HG03520 (cell line): ENCODE results near the gene BAIAP2.

ENCODE experiments used
- ATAC-seq: cut with Tn5 transposase; IDR thresholded peaks from one replicate; pipeline ENCODE4 v1.9.1; 2021; ENCODE audit warnings: mild to moderate bottlenecking, moderate library complexity; ENCODE audit not compliant: unreplicated experiment

Gene BAIAP2

DNA sequence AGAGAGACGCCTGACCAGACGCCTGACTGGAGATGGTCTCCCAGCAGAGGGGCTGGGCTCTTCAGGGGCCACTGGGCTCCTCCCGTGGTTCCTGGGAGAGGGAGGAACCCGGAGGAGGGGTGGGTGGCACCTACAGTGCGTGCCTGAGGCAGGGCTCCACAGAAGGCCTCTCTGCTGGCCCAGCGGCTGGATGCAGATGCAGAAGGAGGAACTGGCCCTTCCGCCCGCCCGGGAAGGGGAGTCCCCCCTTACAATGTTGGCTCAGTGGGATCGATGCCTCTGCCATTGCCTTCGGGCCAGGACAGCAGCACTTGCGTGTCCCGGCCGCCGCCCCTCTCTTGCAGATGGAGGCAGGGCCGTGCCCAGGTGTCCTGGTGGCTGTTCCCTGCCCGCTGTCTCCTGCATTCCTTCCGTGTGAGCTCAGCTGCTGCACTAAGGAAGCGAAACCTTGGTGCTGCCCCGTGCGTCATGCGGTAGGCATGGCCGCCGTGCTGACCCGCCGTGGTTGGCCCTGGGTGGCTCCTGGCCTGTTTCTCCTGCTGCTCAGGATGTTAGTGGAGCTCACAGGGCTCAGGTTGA is 15.1 kb downstream of the BAIAP2 start:
- no peak for ATAC-seq

DNA sequence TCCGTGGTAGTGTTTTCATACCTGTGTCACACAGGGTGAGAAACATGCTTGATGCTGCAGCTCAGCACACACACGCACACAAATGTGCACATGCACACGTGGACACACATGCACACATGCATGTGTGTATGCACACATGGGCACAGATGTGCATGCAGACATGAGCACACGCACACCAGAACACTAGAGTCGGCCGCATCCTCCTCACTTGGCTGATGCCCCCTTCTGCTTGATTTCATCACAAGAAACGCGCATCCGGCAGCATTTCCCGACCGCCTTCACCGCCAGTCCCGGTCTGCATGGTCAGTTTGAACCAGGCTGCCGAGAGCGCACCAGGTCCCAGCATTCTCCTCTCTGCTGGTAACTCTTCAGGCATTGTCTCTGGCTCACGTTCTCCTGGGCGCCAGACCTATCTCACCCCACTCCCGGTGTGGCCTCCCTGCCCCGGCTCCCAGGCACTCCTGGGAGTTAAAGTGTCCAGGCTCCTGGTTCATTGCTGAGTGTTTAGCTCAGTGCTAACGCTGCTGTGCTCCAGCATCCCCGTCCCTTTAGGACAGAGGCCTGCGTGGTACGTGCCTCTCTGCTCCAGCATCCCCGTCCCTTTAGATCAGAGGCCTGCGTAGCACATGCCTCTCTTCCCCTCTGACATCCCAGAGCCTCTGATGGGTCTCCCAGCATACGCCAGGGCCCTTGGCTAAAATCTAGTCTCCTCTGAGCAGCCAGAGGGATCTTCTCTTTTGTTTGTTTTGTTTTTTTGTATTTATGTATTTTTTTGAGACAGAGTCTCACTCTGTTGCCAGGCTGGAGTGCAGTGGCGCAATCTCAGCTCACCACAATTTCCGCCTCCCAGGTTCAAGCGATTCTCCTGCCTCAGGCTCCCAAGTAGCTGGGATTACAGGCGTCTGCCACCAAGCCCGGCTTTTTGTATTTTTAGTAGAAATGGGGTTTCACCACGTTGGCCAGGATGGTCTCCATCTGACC is 16.0 kb downstream of the BAIAP2 start:
- ATAC-seq = no peak

DNA sequence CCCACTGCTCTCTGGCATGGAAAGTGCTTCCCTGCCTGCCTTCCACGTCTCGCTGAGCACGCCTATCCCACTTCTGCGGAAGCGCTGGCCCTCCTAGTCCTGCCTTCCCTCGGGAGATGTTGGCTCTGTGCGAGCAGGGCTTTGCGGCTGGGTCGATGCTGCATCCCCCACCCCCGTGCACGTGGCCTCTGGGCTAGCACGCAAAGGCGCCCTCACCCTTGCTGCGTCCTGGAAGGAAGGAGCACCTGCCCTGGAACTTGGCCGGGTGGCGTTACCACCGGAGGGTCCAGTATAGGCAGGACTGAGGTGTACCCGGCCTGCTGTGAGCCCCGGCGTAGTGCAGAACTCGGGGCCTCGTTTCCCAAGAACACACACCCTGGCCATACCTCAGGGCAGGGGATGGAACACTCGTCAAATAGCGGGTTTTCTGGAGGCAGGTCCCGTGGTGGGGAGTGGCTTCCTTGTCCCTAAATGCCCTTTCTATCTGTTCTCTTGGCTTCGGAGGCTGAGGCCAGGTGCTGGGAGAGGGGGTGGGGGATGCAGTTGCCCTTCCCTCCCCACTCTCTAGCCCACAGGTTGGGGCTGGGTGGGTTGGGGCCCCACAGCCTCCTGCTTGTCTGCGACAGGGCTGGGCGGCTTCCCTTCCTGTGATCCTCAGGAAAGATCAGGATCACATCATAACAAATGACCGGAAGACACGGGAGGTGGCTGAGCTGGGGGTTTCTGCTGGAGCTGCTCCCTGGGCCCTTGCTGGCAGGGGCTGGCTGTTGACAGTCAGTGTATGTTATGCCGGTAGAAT is 17.4 kb downstream of the BAIAP2 start:
- ATAC-seq = no peak

DNA sequence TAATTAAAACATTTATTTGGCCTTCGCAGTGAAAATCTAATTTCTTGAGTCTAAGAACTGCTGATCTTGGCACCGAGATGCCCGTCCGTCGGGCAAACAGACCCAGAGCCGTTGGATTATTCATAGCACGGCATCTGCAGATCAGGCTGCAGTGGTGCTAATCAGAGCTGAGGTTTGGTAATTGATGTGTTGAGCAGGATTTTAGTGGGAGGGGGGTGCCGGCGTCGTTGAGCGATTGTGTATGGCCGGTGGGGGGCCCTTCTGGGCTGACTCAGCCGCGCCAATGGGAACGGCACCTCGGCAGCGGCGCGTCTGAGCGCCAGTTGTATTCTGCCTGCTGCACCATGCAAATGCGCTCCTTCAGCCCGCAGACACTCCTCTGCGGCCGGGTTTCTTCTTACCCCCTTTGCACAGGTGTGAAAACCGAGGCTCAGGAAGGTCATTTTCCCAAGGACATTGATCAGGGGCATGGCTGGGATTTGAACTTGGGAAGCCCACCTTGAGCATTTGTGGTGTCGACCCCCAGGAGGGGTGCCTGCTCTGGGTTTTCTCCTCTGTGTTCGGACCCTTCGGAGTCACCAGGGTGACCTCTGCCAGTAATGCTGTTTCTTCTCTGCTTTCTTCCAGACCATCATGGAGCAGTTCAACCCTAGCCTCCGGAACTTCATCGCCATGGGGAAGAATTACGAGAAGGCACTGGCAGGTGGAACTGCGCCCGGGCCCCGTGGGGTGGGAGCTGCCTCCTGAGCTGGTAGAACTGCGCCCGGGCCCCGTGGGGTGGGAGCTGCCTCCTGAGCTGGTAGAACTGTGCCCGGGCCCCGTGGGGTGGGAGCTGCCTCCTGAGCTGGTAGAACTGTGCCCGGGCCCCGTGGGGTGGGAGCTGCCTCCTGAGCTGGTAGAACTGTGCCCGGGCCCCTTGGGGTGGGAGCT is 18.4 kb downstream of the BAIAP2 start:
- ATAC-seq = no peak

DNA sequence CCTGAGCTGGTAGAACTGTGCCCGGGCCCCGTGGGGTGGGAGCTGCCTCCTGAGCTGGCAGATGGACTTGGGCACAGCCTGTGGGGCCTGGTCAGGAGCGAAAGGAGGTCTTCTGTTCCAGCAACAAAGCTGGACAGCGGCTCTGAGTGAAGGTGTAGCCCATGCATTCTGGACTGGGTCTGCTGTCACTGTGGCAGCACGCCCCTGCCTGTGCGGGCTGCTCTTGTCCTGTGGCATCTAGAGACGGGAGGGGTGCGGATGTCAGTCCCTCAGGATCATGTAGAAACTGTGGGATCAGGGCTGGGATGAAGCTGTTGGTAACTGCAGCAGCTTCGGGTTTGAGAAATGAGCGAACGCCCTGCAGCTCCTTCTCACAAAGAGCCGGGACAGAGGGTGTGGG is 19.4 kb downstream of the BAIAP2 start:
- no peak for ATAC-seq

DNA sequence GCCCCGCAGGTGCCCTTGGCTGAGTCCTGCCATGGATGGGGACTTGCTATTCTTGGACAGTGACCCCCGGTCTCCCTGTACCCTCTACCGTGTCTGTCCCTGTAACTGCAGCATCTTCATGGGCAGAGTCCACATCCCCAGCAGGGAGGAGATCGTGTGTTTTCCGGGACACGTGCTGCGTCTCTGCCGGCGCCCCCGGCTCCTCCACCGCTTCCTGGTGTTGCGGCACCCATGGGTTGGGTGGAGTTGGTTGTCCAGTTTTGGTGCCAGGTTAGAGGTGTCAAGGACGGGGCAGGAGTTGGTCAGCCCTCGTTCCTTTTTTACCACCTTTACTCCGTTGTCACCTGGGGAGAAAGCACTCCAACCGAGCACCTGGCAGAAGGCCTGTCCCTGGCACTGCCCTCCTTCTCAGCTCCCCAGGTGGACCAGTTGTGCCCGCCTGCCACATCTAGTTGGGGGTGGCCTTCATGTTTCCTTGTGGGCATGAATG is 20.0 kb downstream of the BAIAP2 start:
- no peak for ATAC-seq

DNA sequence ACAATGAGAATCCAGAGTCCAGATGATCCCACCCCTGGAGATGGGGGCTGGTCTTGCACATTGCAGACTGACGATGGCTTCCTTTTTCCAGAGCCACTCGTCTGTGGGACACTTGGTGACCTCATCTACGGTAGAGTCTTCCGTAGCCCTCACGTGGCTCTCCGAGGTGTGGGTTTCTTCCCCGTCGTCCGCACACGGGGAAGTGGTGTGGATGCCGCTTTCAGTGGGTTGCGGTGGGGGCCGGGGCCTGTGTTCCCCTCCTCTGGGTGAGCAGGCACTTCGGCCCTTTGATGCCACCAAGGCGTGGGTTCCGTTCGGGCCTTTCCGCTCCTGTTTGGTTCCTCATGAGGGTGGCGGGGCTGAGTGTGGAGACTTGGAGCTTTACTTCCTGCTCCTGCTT is 21.4 kb downstream of the BAIAP2 start:
- no peak for ATAC-seq

DNA sequence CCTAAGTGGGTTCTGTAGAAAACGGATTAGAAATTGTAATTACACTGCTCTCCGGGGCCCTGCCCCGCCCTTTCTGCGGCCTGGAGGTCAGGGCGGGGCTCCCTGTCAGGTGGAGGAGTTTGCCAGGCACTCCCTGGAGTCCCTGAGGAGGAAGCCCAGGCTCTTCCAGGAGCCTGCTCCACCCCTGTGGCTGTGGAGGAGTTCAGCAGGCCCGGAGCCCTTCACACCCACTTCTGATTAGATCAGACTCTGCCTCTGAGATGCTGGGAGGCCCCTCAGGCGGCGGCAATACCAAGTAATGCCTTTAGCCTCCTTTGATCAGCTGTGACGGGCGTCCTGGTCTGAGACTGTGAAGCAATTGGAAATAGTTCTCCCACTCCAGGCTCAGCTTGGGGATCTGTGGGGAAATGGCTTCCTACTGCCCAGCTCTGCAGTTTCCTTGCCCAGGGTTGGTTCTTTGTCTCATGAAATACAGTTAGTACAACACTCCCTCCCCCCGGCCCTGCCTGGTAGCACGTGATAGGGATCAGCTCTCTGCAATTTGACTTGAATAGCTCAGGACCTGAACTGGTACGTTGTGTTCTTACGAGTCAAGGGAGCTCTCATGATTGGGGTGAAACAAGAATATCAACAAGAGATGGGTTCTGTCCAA is 22.3 kb downstream of the BAIAP2 start:
- ATAC-seq = no peak

DNA sequence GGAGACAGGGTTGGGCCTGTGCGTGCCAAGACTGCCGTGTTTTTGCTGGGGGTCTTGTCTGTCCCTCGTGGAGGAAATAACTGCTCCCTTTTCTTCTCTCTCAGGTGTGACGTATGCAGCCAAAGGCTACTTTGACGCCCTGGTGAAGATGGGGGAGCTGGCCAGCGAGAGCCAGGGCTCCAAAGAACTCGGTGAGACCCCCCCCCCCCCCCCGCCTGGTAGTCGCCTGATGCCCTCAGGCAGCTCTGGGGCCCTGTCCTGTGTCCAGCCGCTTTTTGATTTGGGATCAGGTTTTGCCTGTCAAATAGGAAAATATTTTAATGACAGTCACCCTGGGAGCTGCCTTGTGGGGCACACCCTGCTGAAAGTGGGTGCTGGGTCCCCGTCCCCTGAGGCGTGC is 22.8 kb downstream of the BAIAP2 start:
- no peak for ATAC-seq

DNA sequence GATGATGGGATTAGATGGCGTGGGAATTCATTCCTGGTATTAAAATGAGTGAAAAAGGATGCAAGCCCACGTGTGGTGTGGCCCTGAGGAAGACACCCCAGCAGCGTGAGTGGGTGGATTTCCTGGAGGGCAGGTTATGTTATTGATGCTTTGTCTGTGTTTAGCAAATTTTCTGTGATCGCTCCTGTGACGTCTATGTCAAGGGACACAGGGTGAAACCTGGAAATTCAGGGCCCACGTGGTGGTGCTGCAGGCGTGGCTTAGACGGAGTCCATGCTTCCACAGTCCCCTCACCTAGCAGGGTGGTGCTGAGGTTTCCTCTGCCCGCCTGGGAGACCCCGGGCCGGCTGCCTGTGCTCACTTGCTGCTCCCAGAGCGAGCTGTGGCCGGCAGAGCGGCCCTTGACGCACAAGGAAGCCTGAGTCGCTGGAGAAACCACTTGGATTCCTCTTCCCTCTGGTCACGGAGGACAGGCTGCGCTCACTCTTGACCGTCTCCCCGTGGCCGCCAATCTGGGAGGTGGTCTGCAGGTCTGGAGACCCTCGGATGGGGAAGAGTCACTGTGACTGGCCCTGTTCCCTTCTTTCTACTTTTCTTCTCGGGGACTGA is 23.4 kb downstream of the BAIAP2 start:
- ATAC-seq = no peak

DNA sequence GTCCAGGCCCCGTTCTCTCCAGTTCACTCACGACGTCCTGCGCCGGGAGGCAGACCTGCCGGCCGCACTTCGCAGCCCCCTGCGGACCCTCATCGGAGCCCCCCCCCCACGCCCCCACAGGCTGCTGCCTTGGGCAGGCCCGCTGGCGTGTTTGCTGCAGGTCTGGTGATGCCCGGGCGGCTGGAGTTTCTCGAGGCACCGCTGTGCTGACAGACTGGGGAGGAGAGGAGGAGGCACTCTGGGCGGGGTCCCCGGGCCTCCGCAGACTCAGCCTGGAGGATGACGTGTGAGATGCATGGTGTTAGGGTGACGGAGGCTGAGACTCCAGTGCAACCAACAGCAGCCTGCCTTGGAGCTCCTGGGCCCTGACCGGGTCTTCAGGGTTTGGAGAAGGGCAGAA is 24.1 kb downstream of the BAIAP2 start:
- ATAC-seq = no peak

DNA sequence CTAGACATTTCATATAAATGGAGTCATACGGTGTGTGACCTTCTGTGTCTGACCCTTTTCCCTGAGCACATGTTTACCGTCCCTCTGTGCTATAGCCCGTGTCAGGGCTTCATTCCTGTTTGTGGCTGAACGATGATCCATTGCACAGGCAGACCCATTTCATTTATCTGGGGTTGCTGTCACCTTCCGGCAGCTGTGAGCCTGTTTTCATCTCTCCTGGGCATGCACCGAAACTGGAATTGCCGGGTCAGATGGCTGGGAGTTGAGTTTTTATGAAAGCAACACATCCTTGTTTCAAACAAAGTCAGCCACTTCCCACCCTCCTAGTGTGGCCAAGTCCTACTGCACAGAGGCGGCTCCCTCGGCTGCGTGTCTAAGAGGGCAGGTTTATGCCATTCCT is 25.5 kb downstream of the BAIAP2 start:
- ATAC-seq = no peak

DNA sequence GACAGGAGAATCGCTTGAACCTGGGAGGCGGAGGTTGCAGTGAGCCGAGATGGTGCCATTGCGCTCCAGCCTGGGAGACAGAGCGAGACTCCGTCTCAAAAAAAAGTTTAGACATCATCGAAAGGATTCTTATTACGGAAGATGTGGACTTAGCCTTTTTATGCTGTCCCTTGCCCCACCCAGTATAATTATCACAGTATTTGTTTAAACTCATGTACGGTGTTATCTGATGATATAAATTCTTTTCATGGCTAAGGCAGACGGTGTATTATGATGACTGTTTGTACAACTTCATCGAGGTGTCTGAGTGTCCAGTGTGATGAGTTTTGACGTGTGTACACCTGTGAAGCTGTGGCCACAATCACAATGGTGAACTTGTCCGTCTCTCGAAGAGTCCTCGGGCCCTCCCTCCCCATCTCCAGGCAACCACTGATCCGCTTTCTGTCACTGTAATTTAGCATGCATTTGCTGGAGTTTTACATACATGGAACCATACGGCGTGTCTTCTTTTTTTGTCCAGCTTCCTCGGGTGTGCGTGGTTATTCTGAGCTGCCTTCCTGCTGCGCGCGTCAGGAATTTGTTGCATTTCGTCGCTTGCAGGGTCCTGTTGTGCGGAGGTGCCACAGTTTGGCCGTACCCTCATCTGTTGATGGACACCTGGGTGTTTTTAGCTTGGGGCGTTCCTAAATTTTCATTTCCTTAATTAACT is 26.2 kb downstream of the BAIAP2 start:
- ATAC-seq = no peak

DNA sequence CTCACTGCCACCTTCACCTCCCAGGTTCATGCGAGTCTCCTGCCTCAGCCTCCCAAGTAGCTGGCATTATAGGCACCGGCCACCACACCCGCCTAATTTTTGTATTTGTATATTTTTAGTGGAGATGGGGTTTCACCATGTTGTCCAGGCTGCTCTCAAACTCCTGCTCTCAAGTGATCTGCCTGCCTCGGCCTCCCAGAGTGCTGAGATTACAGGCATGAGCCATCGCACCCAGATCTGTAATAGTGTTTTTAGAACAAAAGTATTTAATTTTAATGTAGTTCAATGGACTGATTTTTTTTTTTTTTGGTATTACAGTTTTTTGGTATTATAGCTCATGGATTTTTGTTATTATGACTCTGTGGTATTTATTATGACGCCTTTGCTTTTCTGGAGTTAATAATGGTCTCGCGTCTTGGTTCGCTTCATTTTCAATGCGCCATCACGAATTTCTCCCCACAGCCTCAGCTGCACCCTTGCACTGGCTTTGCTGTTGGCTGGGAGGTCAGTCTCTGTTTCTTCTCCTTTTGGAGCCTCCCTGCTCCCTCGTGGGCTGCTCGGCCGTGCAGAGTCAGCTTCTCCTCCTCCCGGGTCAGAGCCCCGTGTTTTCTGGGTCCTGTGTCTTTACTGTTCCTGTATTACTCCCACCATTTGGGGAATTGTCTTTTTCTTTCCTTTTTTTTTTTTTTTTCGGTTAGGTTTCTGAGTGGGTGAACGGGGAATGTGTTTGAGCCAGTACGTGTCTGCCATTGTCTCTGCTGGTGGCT is 27.2 kb downstream of the BAIAP2 start:
- no peak for ATAC-seq

DNA sequence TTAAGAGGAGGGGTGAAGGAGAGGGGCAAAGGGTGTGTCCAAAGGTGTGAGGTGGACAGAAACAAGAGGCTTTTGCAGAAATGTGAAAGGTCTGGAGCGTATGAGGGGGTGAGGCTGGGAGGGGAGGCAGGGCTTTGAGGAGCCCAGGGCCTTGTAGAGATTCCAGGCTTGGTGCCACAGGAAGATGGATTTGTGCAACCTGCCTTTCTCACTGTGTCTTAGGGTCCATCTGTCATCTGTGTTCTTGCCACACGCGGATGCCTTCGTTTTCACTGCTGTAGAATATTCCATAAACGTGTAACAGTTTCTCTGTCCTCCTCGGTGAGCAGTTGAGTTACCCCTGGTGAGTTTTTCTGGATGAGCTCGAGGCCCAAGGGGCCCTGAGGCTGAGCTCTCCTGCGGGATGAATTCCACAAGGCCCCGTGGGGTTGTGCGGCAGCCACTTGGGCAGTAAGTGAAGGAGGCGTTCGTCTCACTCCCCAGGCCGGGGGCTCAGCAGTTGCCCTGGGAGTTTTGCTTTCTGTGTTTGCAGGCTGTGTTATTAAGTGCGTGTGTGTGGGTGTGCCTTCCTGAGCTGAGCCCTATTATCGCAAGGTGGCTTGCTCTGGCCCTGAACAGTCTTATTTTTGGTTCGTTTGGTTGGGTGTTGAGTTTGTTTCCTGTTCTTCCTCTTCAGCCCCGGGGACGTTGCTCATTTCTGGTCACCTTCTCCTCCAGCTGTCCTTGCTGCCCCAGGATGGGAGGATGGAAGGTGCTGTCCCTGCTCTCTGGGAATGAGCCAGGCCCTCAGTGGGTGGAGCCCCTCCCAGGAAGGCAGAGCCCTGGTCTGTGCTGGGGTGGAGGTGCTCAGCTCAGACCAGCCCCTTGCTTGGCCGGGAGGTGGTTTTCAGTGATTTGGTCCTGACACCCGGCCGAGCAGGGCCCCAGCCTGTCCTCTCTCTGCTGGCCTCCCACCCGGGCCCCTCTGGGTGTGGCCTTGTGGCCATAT is 28.4 kb downstream of the BAIAP2 start:
- ATAC-seq = no peak

DNA sequence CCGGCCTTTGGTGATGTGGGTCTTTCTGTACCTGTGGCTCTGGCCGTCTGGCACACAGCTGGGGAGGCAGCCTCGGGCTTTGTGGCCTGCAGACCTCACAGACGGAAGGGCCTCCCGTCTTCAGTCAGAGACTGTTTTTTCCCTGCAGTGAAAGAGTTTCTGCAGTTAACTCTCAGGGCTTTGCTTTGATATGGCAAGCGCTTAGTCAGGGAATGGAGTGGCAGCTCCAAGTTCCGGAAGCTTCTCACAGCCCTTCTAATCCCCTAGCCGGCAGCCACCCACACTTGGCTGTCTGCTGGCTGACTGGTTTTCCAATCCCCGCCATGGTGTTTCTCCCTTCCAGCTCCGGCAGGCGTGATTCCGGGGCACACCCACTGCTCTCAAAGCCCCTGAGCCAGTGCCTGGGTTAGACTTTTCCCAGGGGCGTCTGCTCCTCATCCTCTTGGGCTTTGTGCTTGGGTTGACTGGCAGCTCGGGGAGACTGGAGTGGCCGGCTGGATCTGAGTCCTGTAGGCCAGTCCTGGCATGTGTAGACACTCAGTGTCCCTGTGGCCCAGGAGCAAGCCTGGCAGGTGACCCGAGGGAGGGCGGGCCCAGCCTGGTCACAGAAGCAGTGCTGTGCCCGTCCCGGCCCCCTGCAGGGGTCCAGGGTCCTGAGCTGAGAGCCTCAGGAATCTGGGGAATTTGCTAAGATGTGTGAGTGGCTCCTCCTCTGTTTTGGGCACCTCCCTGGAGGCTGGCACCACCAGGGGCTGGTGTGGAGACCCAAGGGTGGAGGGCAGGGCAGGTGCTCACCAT is 29.9 kb downstream of the BAIAP2 start:
- ATAC-seq = no peak
